ENCODE results near the gene DALRD3.
A peak's percentile ranks its signal among the peaks of the same experiment; 100 is the strongest.

Gene DALRD3

DNA sequence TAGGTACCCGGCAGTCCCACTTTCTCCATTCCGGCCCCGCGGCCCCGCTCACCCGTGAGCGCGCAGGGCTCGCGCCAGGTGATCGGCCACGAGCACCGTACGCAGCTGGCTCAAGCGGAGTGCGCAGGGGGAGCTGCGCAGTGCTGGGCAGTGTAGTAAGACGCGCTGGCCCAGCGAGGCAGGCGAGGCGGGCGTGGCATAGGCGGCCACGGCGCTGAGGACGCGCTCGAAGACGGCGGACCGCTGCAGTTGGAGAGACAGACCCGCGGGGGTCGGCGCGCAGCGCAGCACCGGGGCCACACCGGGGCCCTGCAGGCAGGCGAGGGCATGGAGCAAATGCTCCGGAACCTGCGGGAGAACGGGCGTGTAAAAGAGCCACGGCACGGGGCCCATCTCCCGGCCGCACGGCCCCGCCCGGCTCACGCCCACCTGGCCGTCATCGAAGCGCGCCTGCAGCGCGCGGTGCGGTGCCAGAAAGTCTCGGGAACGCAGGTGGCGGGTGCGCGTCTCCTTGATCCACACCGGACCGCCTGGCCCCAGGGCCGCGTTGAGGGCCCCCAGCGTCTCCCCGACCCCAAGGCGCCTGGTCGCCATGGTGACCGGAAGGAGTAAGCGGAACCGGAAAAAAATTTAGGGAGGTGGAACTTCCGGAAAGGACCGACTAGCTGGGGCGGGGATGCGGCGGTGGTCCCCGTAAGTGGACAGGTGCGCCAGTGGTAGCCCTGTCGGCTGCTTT, at the start of gene DALRD3:
Gene DALRD3, minus strand, starts transcription at position 610 of the 736 bp plus-strand sequence. Its CDS starts 16 bp downstream, at position 594.
- no peak for DNase-seq (ENCODE audit: low read depth, low spot score)

- DNase-seq (ENCODE audit: low read depth, low spot score), result no peak
Measured at GRCh38 chr3:49058011-49058410, 39.6 kb upstream of the DALRD3 start.

DNA sequence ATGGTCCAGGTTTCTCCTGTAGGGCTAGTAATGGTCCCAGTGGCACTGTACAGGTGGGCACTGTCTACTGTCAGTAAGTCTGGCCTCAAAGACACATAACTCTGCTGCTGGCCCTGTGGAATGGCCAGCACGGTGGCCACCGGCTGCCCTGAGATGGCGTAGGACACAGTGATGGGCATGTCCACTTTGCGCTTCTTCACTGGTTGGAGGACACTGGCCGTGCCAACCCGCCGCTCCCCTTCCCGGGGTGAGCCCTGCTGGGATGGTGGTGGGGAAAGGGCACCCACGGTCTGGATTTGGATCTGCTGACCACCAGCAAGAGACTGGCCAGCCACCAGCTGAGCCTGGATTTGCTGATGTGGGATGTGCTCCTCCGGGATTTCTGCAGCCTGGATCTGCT, 38.9 kb upstream of the DALRD3 start:
- no peak for DNase-seq (ENCODE audit: low read depth, low spot score)

- DNase-seq (ENCODE audit: low read depth, low spot score), result no peak
Measured at GRCh38 chr3:49054344-49054862, 36.0 kb upstream of the DALRD3 start.

DNA sequence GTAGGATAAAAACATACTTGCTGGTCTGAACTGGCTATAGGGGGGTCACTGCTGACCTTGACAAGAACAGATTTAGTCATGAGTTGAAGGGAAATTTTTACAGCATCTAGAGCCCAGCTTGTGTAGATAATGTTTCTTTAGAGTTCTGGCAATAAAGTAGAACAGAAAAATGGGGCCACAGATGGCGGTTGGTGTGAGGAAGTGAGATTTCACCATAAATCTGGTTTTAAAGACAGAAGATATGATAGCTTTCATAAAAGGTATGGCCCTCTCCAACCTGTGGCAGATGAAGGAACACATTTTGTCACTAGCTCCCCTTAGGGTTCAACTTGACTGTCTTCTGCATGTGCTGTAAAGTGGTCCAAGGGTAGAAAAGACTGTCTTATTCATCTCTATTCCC, 35.2 kb upstream of the DALRD3 start:
- DNase-seq (ENCODE audit: low read depth, low spot score), result no peak

DNA sequence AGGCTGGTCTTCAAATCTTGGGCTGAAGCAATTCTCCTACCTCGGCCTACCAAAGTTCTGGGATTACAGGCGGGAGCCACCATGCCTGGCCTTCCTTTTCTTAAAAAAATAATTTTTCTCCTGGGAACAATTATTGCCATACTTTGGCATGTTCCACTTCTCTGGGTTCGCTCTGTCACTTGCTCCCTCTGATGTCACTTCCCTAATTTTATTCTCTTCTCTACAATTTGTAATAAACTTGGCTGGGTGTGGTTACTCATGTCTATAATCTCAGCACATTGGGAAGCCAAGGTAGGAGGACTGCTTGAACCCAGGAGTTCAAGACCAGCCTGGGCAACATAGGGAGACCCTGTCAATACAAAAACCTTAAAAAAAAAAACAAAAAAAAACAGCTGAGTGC, 16.9 kb upstream of the DALRD3 start:
- no peak for DNase-seq (ENCODE audit: low read depth, low spot score)

GRCh38 chr3:49034650-49035049, 16.3 kb upstream of the DALRD3 start:
- no peak for DNase-seq (ENCODE audit: low read depth, low spot score)

DNA sequence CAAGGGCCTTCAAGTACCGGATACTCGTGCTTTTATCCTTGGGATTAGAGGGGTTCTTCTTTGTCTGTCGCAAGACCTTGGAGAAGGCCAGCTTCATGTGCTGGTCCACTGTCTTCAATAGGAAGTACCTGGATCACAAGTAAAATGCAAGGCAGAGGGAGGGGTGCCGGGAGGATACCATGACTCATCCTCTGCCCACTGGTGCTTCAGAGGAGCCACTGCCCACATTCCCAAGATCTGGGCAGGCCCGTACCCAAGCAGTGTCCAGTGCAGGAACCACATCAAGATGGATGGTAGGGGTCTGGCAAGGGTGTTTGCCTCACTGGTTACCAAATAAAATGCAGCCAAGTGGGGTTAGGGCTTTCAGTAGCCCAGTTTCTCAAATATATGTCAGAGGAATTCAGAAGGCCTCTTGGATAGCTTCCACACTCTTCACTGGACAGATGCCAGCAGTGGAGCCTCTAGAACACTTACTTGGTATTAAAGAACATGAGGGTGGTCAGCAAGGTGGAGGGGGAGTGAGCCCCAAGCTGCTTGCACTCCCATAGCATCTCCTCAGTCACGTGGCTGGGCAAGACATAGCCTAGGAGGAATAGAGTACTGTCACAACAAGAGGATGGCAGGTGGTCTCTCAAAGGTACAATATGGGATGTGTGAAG, 14.4 kb upstream of the DALRD3 start:
- DNase-seq (ENCODE audit: low read depth, low spot score), result no peak

DNA sequence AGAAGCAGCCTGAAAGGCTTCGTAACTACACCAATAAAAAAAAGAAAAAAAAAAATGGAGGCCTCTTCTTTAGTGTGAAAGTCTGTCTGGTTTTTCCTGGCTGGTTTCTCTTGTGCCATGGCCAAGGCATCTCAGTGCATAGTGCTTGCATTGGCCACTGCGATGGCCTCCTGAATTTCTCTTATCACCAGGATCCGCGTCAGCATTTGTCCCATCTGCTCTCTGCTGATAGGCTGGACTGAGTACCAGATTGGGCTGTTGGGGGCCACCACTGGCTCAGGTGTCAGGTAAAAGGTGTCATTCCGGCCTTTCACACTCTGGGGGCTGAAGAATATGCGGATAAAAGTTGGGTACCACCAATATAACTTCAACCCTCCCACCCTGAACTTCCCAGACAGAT, 11.9 kb upstream of the DALRD3 start:
- no peak for DNase-seq (ENCODE audit: low read depth, low spot score)

DNA sequence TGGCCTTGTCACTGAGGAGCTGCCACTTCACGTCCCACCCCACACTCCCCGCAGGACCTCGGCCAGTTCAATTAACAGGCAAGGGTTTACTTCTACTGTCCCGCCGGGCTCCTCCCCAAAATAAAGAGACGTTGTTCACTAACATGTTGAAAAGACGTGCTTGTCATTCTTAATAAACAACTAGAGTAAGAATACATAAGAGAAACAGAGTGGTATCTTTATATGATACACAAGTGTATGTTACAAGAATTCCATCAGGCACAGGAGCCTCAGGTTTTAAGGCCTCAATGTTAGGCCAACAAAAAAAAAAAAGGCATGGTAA, 11.1 kb upstream of the DALRD3 start:
- DNase-seq (ENCODE audit: low read depth, low spot score), result no peak

DNA sequence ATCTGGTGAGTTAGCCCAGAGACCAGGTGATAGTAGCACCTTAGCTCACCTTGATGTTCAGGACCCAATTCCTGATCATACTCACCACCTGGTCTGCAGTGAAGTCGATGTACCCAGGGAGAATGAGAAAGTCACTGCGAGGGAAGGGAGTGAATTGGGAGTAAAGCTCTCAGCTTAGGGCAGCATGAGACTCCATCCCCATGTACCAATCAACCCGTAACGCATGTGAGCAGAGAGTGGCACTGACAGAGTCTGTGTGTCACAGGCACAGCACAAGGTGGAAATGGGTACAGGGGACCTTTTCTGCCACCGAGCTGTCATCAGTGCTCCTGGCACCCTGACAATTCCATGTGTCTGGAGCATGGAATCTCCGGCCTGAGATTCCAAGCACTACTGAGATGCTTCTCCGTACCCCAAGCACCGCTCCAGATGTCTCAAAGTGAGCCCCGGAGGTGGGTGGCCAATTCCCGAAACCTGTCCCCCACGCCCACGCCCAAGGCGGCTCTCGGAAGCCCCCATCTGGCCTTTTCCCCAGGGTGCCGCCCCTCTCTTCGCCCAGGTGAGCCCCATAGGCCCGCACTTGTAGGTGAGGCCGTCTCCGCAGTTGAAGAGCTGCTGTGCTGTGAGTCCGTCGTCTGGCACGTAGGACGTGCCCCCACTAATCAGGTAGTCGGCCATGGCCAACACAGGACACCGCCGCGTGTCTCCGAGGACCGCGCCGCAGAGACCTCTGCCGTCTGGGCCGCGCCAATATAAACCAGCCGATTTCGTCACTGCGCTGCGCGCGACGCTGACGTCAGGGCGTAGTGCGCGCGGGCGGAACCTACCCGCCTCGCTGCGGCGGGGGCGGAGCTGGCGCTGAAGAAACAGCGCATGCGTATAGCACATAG, 10.5 kb upstream of the DALRD3 start, which contains the start of gene IMPDH2:
Gene IMPDH2, minus strand, starts transcription at position 726 of the 890 bp plus-strand sequence. Its CDS starts 48 bp downstream, at position 678.
- peak; percentile 84 for DNase-seq (ENCODE audit: low read depth, low spot score)

GRCh38 chr3:49028298-49028672, 9.9 kb upstream of the DALRD3 start:
- no peak for DNase-seq (ENCODE audit: low read depth, low spot score)

DNA sequence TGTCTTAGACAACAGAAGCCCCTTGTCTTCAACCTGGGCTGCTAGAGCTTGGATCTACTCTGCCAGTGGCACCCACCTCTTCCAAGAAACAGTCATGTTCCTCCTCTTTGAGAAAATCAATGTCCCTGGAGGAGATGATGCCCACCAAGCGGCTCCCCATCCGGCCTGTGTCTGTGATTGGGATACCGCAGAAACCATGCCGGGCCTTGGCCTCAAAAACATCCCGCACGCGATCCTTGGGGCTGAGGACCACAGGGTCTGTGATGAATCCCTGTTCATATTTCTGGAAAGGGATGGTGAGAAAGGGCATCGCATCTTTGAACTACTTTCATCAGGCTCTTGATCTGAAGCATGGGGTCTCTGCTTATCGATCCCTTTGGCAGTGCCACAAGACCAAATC, 9.3 kb upstream of the DALRD3 start:
- no peak for DNase-seq (ENCODE audit: low read depth, low spot score)

DNA sequence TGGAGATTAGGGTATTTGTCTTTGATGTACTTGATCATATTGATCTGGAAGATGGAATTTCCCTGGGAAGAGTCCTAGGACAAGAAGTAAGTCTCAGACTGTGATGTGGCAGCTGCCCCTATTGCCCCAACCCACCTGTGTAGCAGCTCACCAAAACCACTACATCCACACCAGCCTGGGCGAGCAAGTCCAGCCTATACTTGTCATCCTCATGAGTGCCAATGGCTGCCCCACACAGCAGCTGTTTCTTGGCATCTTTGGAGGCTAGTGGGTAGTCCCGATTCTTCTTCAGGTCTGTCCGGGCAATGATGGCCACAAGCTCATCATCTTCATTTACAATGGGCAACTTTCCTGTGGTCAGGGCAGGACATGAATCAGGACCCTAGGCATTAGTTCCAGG, 8.2 kb upstream of the DALRD3 start:
- DNase-seq (ENCODE audit: low read depth, low spot score), result no peak

GRCh38 chr3:49025793-49026520, 7.6 kb upstream of the DALRD3 start:
- DNase-seq (ENCODE audit: low read depth, low spot score), result no peak

GRCh38 chr3:49025005-49025792, 6.8 kb upstream of the DALRD3 start:
- no peak for DNase-seq (ENCODE audit: low read depth, low spot score)

GRCh38 chr3:49024449-49024848, 6.1 kb upstream of the DALRD3 start:
- DNase-seq (ENCODE audit: low read depth, low spot score), result no peak

GRCh38 chr3:49023775-49024174, 5.4 kb upstream of the DALRD3 start:
- no peak for DNase-seq (ENCODE audit: low read depth, low spot score)

GRCh38 chr3:49022688-49023171, 4.3 kb upstream of the DALRD3 start:
- DNase-seq (ENCODE audit: low read depth, low spot score), result no peak

All from activated naive CD8-positive, alpha-beta T cell treated with anti-CD3 and anti-CD28 coated beads, Interleukin-2, amount 50 U/mL, for 16 hours (primary cell).